ENCODE results near the gene CSGALNACT2.

GRCh38 chr10:43089519-43089918, 48.7 kb upstream of the CSGALNACT2 start:
- TF ChIP-seq JUND (IDR thresholded peaks at IDR 0.05) = no peak
- no peak for TF ChIP-seq CTCF (IDR thresholded peaks at IDR 0.05; ENCODE audit: low read depth, low read length, missing input control)
- no peak for TF ChIP-seq SP1 (IDR thresholded peaks at IDR 0.05)
- TF ChIP-seq REST (IDR thresholded peaks at IDR 0.05) = no peak
- TF ChIP-seq GABPA (IDR thresholded peaks at IDR 0.05 in 1 of 2, conservative IDR thresholded peaks at IDR 0.05 in 1 of 2) = no peak
- TF ChIP-seq RAD21 (IDR thresholded peaks at IDR 0.05) = no peak
